Measurements from ENCODE around the gene ANKRD55.

Gene ANKRD55

GRCh38 chr5:56144211-56144610 is 88.9 kb downstream of the ANKRD55 start:
- Histone ChIP-seq H3K36me3 (replicated peaks; ENCODE audit: insufficient read depth, low read length) (no peaks in the 10 kb centered on the region), H3K9me2 (replicated peaks; ENCODE audit: insufficient read depth, low read length) (no peaks in the 10 kb centered on the region), H4K20me1 (ENCODE audit: insufficient read depth, low read length) (no peaks in the 10 kb centered on the region), H3K4me2 (ENCODE audit: low read depth, low read length) (peak overlapping the region; percentile 77), H3K27me3 (replicated peaks; ENCODE audit: insufficient read depth, low read length) (no peaks in the 10 kb centered on the region), H3F3A (ENCODE audit: insufficient read depth, low read length) (peaks cover 68% of the 10 kb centered on the region), H3K4me1 (ENCODE audit: low read length) (peaks cover 69% of the 10 kb centered on the region), H3K4me3 (ENCODE audit: low read length) (0 out of 2 replicates have a peak overlapping the region, but pooled peaks have one; percentile 30), H3K79me2 (ENCODE audit: low read length) (0 out of 2 replicates have a peak, but pooled peaks cover 9% of the 10 kb centered on the region), H3K9ac (ENCODE audit: low read length) (peak overlapping the region; percentile 76), H2AFZ (ENCODE audit: low read length) (0 out of 2 replicates have a peak overlapping the region, but pooled peaks have one; percentile 21), H3K27ac (ENCODE audit: low read length) (peak overlapping the region; percentile 97), H3K9me3 (replicated peaks; ENCODE audit: insufficient read depth, low read length) (no peaks in the 10 kb centered on the region)
- no peak for TF ChIP-seq EZH2 (optimal IDR thresholded peaks at IDR 0.05; ENCODE audit: low read depth, low read length)
- TF ChIP-seq, protein P1, sequence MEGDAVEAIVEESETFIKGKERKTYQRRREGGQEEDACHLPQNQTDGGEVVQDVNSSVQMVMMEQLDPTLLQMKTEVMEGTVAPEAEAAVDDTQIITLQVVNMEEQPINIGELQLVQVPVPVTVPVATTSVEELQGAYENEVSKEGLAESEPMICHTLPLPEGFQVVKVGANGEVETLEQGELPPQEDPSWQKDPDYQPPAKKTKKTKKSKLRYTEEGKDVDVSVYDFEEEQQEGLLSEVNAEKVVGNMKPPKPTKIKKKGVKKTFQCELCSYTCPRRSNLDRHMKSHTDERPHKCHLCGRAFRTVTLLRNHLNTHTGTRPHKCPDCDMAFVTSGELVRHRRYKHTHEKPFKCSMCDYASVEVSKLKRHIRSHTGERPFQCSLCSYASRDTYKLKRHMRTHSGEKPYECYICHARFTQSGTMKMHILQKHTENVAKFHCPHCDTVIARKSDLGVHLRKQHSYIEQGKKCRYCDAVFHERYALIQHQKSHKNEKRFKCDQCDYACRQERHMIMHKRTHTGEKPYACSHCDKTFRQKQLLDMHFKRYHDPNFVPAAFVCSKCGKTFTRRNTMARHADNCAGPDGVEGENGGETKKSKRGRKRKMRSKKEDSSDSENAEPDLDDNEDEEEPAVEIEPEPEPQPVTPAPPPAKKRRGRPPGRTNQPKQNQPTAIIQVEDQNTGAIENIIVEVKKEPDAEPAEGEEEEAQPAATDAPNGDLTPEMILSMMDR (IDR thresholded peaks at IDR 0.05; ENCODE audit: low read length): no peak
- no peak for TF ChIP-seq EZH2phosphoT487 (IDR thresholded peaks at IDR 0.05; ENCODE audit: low read length)
- no peak for DNase-seq

GRCh38 chr5:56143373-56143714 is 89.8 kb downstream of the ANKRD55 start:
- Histone ChIP-seq H3K9me2 (replicated peaks; ENCODE audit: insufficient read depth, low read length) (no peaks in the 10 kb centered on the region), H3K79me2 (ENCODE audit: low read length) (0 out of 2 replicates have a peak, but pooled peaks cover 9% of the 10 kb centered on the region), H3K27ac (ENCODE audit: low read length) (peak overlapping the region; percentile 97), H3F3A (ENCODE audit: insufficient read depth, low read length) (peaks cover 59% of the 10 kb centered on the region), H3K4me3 (ENCODE audit: low read length) (peak overlapping the region; percentile 30), H3K9ac (ENCODE audit: low read length) (peak overlapping the region; percentile 76), H3K27me3 (replicated peaks; ENCODE audit: insufficient read depth, low read length) (no peaks in the 10 kb centered on the region), H4K20me1 (ENCODE audit: insufficient read depth, low read length) (no peaks in the 10 kb centered on the region), H3K36me3 (replicated peaks; ENCODE audit: insufficient read depth, low read length) (no peaks in the 10 kb centered on the region), H3K9me3 (replicated peaks; ENCODE audit: insufficient read depth, low read length) (no peaks in the 10 kb centered on the region), H3K4me2 (ENCODE audit: low read depth, low read length) (peak overlapping the region; percentile 77), H2AFZ (ENCODE audit: low read length) (0 out of 2 replicates have a peak overlapping the region, but pooled peaks have one; percentile 21), H3K4me1 (ENCODE audit: low read length) (peaks cover 64% of the 10 kb centered on the region)
- DNase-seq: no peak
- TF ChIP-seq EZH2 (optimal IDR thresholded peaks at IDR 0.05; ENCODE audit: low read depth, low read length) (no peak), EZH2phosphoT487 (IDR thresholded peaks at IDR 0.05; ENCODE audit: low read length) (no peak)
- TF ChIP-seq, protein P1 (IDR thresholded peaks at IDR 0.05; ENCODE audit: low read length): no peak

DNA sequence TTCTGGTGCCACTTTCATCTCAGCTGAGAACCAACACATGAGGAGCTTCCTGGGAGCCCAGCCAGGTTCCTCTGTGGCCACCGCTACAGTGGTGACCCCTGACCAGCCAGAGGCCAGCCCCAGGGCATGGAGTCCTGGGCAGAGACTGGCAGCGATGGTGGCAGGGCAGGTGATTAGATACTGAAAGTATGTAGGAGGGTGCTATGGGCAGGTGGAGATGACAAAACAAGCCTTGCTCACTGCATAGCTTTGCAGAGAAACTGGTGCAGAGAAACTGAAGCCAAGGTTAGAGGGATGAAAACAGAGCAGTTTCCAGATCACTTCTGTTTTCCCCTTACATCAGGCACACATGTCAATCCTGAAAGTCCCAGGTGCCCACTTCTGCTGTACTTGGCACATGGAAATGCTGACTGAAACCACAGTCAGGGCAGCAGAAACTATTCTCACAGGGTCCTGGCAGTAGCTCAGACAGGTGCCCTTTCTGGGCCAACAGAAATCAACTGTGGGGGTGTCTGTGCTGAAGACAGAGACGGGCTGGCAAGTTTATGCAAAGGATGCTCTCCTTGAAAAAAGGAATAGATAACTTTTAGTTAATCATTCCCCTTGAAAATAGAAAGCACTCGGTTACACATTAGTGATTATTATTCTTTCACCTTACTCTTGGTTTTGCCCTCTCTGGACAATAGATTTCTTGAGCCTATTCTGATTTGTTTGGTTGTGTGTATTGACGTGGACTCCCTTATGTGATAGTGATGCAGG is 90.3 kb downstream of the ANKRD55 start:
- peak overlapping the region; percentile 30 for H3K4me3 ChIP-seq (ENCODE audit: low read length)
- peak overlapping the region; percentile 77 for H3K4me2 ChIP-seq (ENCODE audit: low read depth, low read length)
- TF ChIP-seq EZH2 (optimal IDR thresholded peaks at IDR 0.05; ENCODE audit: low read depth, low read length): no peak
- TF ChIP-seq, protein P1 (IDR thresholded peaks at IDR 0.05; ENCODE audit: low read length): no peak
- TF ChIP-seq EZH2phosphoT487 (IDR thresholded peaks at IDR 0.05; ENCODE audit: low read length): no peak
- H3K9me3 ChIP-seq (replicated peaks; ENCODE audit: insufficient read depth, low read length): no peaks in the 10 kb centered on the region
- peak overlapping the region; percentile 76 for H3K9ac ChIP-seq (ENCODE audit: low read length)
- H3K79me2 ChIP-seq (ENCODE audit: low read length): 0 out of 2 replicates have a peak, but pooled peaks cover 9% of the 10 kb centered on the region
- peak; percentile 97 for DNase-seq
- H3F3A ChIP-seq (ENCODE audit: insufficient read depth, low read length): peaks cover 54% of the 10 kb centered on the region
- no peaks in the 10 kb centered on the region for H3K36me3 ChIP-seq (replicated peaks; ENCODE audit: insufficient read depth, low read length)
- H3K27me3 ChIP-seq (replicated peaks; ENCODE audit: insufficient read depth, low read length): no peaks in the 10 kb centered on the region
- H3K9me2 ChIP-seq (replicated peaks; ENCODE audit: insufficient read depth, low read length): no peaks in the 10 kb centered on the region
- H2AFZ ChIP-seq (ENCODE audit: low read length): no peak overlapping the region
- H4K20me1 ChIP-seq (ENCODE audit: insufficient read depth, low read length): no peaks in the 10 kb centered on the region
- H3K4me1 ChIP-seq (ENCODE audit: low read length): peaks cover 59% of the 10 kb centered on the region
- peak overlapping the region; percentile 97 for H3K27ac ChIP-seq (ENCODE audit: low read length)
